HEK293T (cell line): ENCODE measurements around the gene TRDMT1.

Experiments used
- BHLHE40 ChIP-seq: fragments of 450-650 bp; IDR thresholded peaks from 2 replicates; pipeline ENCODE4 v1.6.1; 2016; ENCODE audit warnings: mild to moderate bottlenecking, moderate library complexity, borderline replicate concordance
- CTBP1 ChIP-seq: fragments of 450-650 bp; IDR thresholded peaks from 2 replicates; pipeline ENCODE4 v1.6.1; 2016; ENCODE audit warnings: borderline replicate concordance
- ELF4 ChIP-seq: fragments of 450-650 bp; IDR thresholded peaks from 2 replicates; pipeline ENCODE4 v1.6.1; 2017; ENCODE audit warnings: antibody characterized with exemption
- FOXA1 ChIP-seq: fragments of 450-650 bp; IDR thresholded peaks from 2 replicates; pipeline ENCODE4 v1.6.1; 2016; ENCODE audit warnings: mild to moderate bottlenecking
- FOXK2 ChIP-seq: fragments of 450-650 bp; IDR thresholded peaks from 2 replicates; pipeline ENCODE4 v1.6.1; 2016; ENCODE audit warnings: mild to moderate bottlenecking
- FOXM1 ChIP-seq: fragments of 450-650 bp; IDR thresholded peaks from 2 replicates; pipeline ENCODE4 v1.6.1; 2017; ENCODE audit warnings: mild to moderate bottlenecking, borderline replicate concordance
- HDGF ChIP-seq: fragments of 450-650 bp; IDR thresholded peaks from 2 replicates; pipeline ENCODE4 v1.6.1; 2017; ENCODE audit warnings: antibody characterized with exemption, borderline replicate concordance
- L3MBTL2 ChIP-seq: fragments of 450-650 bp; conservative IDR thresholded peaks from 2 replicates; pipeline ENCODE4 v1.6.1; 2016; ENCODE audit warnings: mild to moderate bottlenecking
- PKNOX1 ChIP-seq: fragments of 450-650 bp; IDR thresholded peaks from 2 replicates; pipeline ENCODE4 v1.6.1; 2016
- SP1 ChIP-seq: fragments of 450-650 bp; IDR thresholded peaks from 2 replicates; pipeline ENCODE4 v1.6.1; 2017
- SUZ12 ChIP-seq: fragments of 450-650 bp; IDR thresholded peaks from 2 replicates; pipeline ENCODE4 v1.6.1; 2016; ENCODE audit warnings: mild to moderate bottlenecking
- TARDBP ChIP-seq: fragments of 450-650 bp; IDR thresholded peaks from 2 replicates; pipeline ENCODE4 v1.6.1; 2016
- ZNF384 ChIP-seq: fragments of 450-650 bp; IDR thresholded peaks from 2 replicates; pipeline ENCODE4 v1.6.1; 2016

- TF ChIP-seq ZNF384 (no peak), HDGF (no peak), BHLHE40 (no peak), SUZ12 (no peak), SP1 (no peak), FOXA1 (no peak), TARDBP (no peak), ELF4 (no peak), FOXM1 (no peak), PKNOX1 (no peak), FOXK2 (no peak), L3MBTL2 (no peak), CTBP1 (no peak)
Observed at GRCh38 chr10:17216901-17217395, 15.5 kb upstream of the TRDMT1 start.
